Measurements from ENCODE around the gene SAT1.

GRCh38 chrX:23792861-23793553 lies 10.0 kb downstream of the SAT1 start:
- TF ChIP-seq TAF1 (CRISPR knock-in tag; IDR thresholded peaks at IDR 0.05) (no peak), CBX2 (IDR thresholded peaks at IDR 0.05; ENCODE audit: low read depth, low read length) (no peak), CBX2 (CRISPR knock-in tag; IDR thresholded peaks at IDR 0.05; ENCODE audit: low read depth) (no peak), HMGA1 (CRISPR knock-in tag; conservative IDR thresholded peaks at IDR 0.05) (no peak), NR3C1 (CRISPR knock-in tag; IDR thresholded peaks at IDR 0.05) (no peak), ZNF296 (CRISPR knock-in tag; conservative IDR thresholded peaks at IDR 0.05) (no peak), ZNF501 (CRISPR knock-in tag; IDR thresholded peaks at IDR 0.05) (no peak), NR1H2 (CRISPR knock-in tag; IDR thresholded peaks at IDR 0.05; ENCODE audit: borderline replicate concordance, low read depth) (no peak), CTCF (CRISPR knock-in tag; IDR thresholded peaks at IDR 0.05) (no peak), NCOR1 (IDR thresholded peaks at IDR 0.05; ENCODE audit: borderline replicate concordance, low read length) (no peak)
- TF ChIP-seq, protein P1, sequence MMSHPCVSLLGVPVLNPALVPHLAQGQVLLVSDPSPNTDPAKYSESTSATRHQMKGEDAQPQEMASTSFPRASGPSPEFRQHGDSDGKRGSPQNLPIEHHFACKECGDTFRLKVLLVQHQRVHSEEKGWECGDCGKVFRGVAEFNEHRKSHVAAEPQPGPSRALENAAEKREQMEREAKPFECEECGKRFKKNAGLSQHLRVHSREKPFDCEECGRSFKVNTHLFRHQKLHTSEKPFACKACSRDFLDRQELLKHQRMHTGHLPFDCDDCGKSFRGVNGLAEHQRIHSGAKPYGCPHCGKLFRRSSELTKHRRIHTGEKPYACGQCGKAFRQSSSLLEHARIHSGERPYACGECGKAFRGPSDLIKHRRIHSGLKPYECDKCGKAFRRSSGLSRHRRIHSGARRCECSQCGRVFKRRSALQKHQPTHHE (CRISPR knock-in tag; IDR thresholded peaks at IDR 0.05; ENCODE audit: borderline replicate concordance) = no peak

Data from HepG2 (cell line).